HL-60 (cell line): ENCODE measurements around the gene ABHD15.
A peak's percentile ranks its signal among the peaks of the same experiment; 100 is the strongest.

Experiments
- DNase-seq, 2 experiments: peaks; one replicate each; pipeline ENCODE4 v3.0.0-alpha.2; 2010 to 2020; ENCODE audit warnings: low read depth in 1 of 2, low spot score in 1 of 2
- H3K27ac ChIP-seq: fragments of 250-450 bp; sonication (Bioruptor Pico); replicated peaks from 2 replicates; pipeline ENCODE4 v1.5.1; 2020; ENCODE audit warnings: mild to moderate bottlenecking, moderate library complexity
- H3K27me3 ChIP-seq: fragments of 250-450 bp; sonication (Bioruptor Pico); 2 replicates; pipeline ENCODE4 v1.5.1; 2021; ENCODE audit warnings: mild to moderate bottlenecking, moderate library complexity; ENCODE audit not compliant: insufficient read depth, poor library complexity, severe bottlenecking
- H3K4me3 ChIP-seq: replicated peaks from 2 replicates; pipeline ENCODE4 v1.5.1; 2011; ENCODE audit warnings: mild to moderate bottlenecking, control low read depth, low read length; ENCODE audit not compliant: insufficient read depth
- CTCF ChIP-seq: IDR thresholded peaks from one replicate; pipeline ENCODE4 v1.5.1; 2011; ENCODE audit warnings: low read length, control low read depth, inconsistent platforms; ENCODE audit not compliant: insufficient read depth
- GABPA ChIP-seq: IDR thresholded peaks from 2 replicates; pipeline ENCODE4 v1.6.1; 2012; ENCODE audit warnings: low read depth
- POLR2AphosphoS5 ChIP-seq: IDR thresholded peaks from 2 replicates; pipeline ENCODE4 v1.6.1; 2012; ENCODE audit warnings: low read depth
- REST ChIP-seq: IDR thresholded peaks from 2 replicates; pipeline ENCODE4 v1.6.1; 2012; ENCODE audit warnings: low read depth; ENCODE audit not compliant: insufficient replicate concordance
- SPI1 ChIP-seq: IDR thresholded peaks from 2 replicates; pipeline ENCODE4 v1.6.1; 2012; ENCODE audit warnings: low read depth, mild to moderate bottlenecking, borderline replicate concordance

The ABHD15 gene

GRCh38 chr17:29557739-29558116, 9.1 kb downstream of the ABHD15 start:
- TF ChIP-seq POLR2AphosphoS5 (no peak), GABPA (no peak), SPI1 (peak; percentile 18; the same call in 1 of the 2 replicates), REST (no peak)
- Histone ChIP-seq H3K27me3 (no peaks in the 10 kb centered on the region), H3K4me3 (no peak overlapping the region), H3K27ac (no peak overlapping the region)
- DNase-seq = no peak

- H3K27ac ChIP-seq = no peak overlapping the region
- no peak for DNase-seq
- H3K27me3 ChIP-seq = no peaks in the 10 kb centered on the region
- TF ChIP-seq GABPA = no peak
- TF ChIP-seq SPI1 = no peak
- no peak for TF ChIP-seq REST
- no peak for TF ChIP-seq CTCF
- no peak for TF ChIP-seq POLR2AphosphoS5
- H3K4me3 ChIP-seq = no peak overlapping the region
Observed at GRCh38 chr17:29557085-29557738, 9.6 kb downstream of the ABHD15 start.

GRCh38 chr17:29555840-29556239, 11.0 kb downstream of the ABHD15 start:
- no peak for TF ChIP-seq SPI1
- TF ChIP-seq REST = no peak
- no peak for TF ChIP-seq POLR2AphosphoS5
- TF ChIP-seq GABPA = no peak
- no peak for TF ChIP-seq CTCF
- H3K27ac ChIP-seq = no peak overlapping the region

More at GRCh38 chr17:29555840-29556239, 11.0 kb downstream of the ABHD15 start:
- DNase-seq = no peak
- no peaks in the 10 kb centered on the region for H3K27me3 ChIP-seq
- H3K4me3 ChIP-seq = no peak overlapping the region
